ENCODE measurements around the gene F2.

DNA sequence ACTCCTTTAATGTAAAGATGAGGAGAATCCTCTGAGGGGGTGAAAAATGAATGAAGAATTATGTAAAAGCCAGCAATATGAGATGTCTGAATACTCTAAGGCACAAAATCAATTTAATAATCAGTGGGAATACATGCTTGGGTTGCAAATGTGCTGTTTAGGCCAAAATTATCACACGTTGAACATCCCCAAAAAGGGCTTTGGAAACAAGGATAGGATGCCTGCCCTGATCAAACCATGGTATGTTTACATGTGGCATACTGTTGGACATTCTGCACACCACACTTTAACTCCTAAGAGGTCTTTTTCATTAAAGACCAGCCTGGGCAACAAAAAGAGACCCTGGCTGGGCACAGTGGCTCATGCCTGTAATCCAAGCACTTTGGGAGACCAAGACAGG is 26.3 kb downstream of the F2 start:
- peak; percentile 28 for TF ChIP-seq POLR2A (IDR thresholded peaks at IDR 0.05)
- TF ChIP-seq, protein P1, sequence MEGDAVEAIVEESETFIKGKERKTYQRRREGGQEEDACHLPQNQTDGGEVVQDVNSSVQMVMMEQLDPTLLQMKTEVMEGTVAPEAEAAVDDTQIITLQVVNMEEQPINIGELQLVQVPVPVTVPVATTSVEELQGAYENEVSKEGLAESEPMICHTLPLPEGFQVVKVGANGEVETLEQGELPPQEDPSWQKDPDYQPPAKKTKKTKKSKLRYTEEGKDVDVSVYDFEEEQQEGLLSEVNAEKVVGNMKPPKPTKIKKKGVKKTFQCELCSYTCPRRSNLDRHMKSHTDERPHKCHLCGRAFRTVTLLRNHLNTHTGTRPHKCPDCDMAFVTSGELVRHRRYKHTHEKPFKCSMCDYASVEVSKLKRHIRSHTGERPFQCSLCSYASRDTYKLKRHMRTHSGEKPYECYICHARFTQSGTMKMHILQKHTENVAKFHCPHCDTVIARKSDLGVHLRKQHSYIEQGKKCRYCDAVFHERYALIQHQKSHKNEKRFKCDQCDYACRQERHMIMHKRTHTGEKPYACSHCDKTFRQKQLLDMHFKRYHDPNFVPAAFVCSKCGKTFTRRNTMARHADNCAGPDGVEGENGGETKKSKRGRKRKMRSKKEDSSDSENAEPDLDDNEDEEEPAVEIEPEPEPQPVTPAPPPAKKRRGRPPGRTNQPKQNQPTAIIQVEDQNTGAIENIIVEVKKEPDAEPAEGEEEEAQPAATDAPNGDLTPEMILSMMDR (IDR thresholded peaks at IDR 0.05): no peak
